ENCODE measurements around the gene AAGAB. TPM values are rescaled to one million over a fixed set of nuclear protein-coding genes. Genes with fewer than 3 reads are reported as not detected.

The AAGAB gene
- total and polyA plus RNA-seq, 12 donors, result 12.4 to 63.7 (median 29.2) TPM

GRCh38 chr15:67179411-67179995, 75.0 kb downstream of the AAGAB start:
- H3K4me3 ChIP-seq, result no peak overlapping the region
- intact Hi-C loops (cut with DNase I), result no loop called here
- DNase-seq, result peak in 1 of 7 donors; percentile 3
- no peaks in the 10 kb centered on the region for H3K9me3 ChIP-seq (replicated peaks in 1 of 3)
- no peak for TF ChIP-seq POLR2A (IDR thresholded peaks at IDR 0.05)
- no peak for TF ChIP-seq CTCF (IDR thresholded peaks at IDR 0.05)
- no peaks in the 10 kb centered on the region for H3K36me3 ChIP-seq (replicated peaks in 1 of 2)
- H3K27me3 ChIP-seq, result no peaks in the 10 kb centered on the region
- peaks cover 0 to 8% of the 10 kb centered on the region in 2 donors for H3K4me1 ChIP-seq (replicated peaks in 1 of 2)
- H3K27ac ChIP-seq, result no peak overlapping the region
- 92 to 99% (median 96%) methylated on average over 7 to 9 of the region's 9 CpGs for WGBS, 4 donors

- TF ChIP-seq CTCF (IDR thresholded peaks at IDR 0.05) (no peak), POLR2A (IDR thresholded peaks at IDR 0.05) (no peak)
- H3K4me3 ChIP-seq, result no peak overlapping the region
- no peak overlapping the region for H3K27ac ChIP-seq
- peaks cover 0 to 8% of the 10 kb centered on the region in 2 donors for H3K4me1 ChIP-seq (replicated peaks in 1 of 2)
- no peaks in the 10 kb centered on the region for H3K27me3 ChIP-seq
- no peaks in the 10 kb centered on the region for H3K36me3 ChIP-seq (replicated peaks in 1 of 2)
- H3K9me3 ChIP-seq (replicated peaks in 1 of 3), result no peaks in the 10 kb centered on the region
- DNase-seq, result peak in 1 of 7 donors; percentile 6
- intact Hi-C loops (cut with DNase I), result no loop called here
- 79 to 89% (median 84%) methylated on average over 11 of the region's 11 CpGs for WGBS, 4 donors
Observed at GRCh38 chr15:67178569-67179210, 75.8 kb downstream of the AAGAB start.

GRCh38 chr15:67177752-67178151, 76.7 kb downstream of the AAGAB start:
- Histone ChIP-seq H3K4me1 (replicated peaks in 1 of 2) (peaks cover 0 to 8% of the 10 kb centered on the region in 2 donors), H3K9me3 (replicated peaks in 1 of 3) (no peaks in the 10 kb centered on the region), H3K27ac (no peak overlapping the region), H3K27me3 (no peaks in the 10 kb centered on the region), H3K36me3 (replicated peaks in 1 of 2) (no peaks in the 10 kb centered on the region), H3K4me3 (no peak overlapping the region)
- WGBS, 4 donors, result 75 to 96% (median 87%) methylated on average over 6 of the region's 6 CpGs
- no peak for DNase-seq
- TF ChIP-seq POLR2A (IDR thresholded peaks at IDR 0.05), result no peak
- intact Hi-C loops (cut with DNase I), result no loop called here

- intact Hi-C loops (cut with DNase I), result no loop called here
- WGBS, 4 donors, result 81 to 89% (median 87%) methylated on average over 13 to 14 of the region's 14 CpGs
- DNase-seq, result peak in 1 of 7 donors; percentile 5
- H3K9me3 ChIP-seq (replicated peaks in 1 of 3), result no peaks in the 10 kb centered on the region
- H3K4me1 ChIP-seq (replicated peaks in 1 of 2), result peaks cover 0 to 8% of the 10 kb centered on the region in 2 donors
- no peak overlapping the region for H3K4me3 ChIP-seq
- H3K36me3 ChIP-seq (replicated peaks in 1 of 2), result no peaks in the 10 kb centered on the region
- no peaks in the 10 kb centered on the region for H3K27me3 ChIP-seq
- no peak for TF ChIP-seq POLR2A (IDR thresholded peaks at IDR 0.05)
- no peak for TF ChIP-seq CTCF (IDR thresholded peaks at IDR 0.05)
- no peak overlapping the region for H3K27ac ChIP-seq
Observed at GRCh38 chr15:67176195-67176971, 78.1 kb downstream of the AAGAB start.
